RCC 7860 (cell line): ENCODE results near the gene DERA.
A peak's percentile ranks its signal among the peaks of the same experiment; 100 is the strongest.
"Not testable (repeated sequence)": the region's sequence is repeated elsewhere in the genome, so short reads cannot be mapped to it uniquely, and the experiment has no call there.

Source experiments
- DNase-seq: peaks from one replicate; pipeline ENCODE4 v3.0.0-alpha.2; 2015; ENCODE audit warnings: low spot score
- FAIRE-seq: peaks from 2 replicates; lab custom pipeline; 2012; peaks lifted over from hg19 to GRCh38; lab: Jason Lieb, UNC

DERA gene

DNA sequence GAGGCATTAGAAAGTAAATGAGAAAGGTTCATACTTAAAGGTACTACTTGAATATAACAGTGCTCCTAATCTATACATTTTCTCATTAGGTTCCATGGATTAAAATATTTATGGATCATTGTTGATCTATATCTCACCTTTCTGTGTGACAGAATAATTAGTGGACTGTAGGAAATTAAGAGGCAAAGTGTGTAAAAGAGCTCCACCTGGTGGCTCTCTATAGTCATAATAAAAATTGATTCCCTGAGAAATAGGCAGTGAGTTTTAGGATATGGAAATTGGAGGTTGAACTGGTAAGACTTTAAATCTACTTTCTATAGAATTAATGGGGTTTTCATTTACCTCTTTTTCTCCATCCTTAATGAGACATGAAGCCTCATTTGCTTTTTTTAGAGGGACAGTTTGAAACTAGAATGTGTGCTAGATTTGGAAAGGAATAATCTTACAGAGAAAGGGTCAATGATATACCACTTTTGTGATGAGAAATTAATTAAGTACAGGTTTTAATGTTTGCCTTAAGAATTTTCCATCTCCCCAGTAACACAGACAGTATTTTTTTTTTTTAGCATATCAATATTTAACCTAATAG is 11.8 kb upstream of the DERA start:
- FAIRE-seq, result peak; percentile 57
- DNase-seq, result no peak

GRCh38 chr12:15904378-15904920 is 6.7 kb upstream of the DERA start:
- FAIRE-seq (no peak), DNase-seq (no peak)

- DNase-seq (no peak), FAIRE-seq (no peak)
Observed at GRCh38 chr12:15910468-15910863, 666 bp upstream of the DERA start.

DNA sequence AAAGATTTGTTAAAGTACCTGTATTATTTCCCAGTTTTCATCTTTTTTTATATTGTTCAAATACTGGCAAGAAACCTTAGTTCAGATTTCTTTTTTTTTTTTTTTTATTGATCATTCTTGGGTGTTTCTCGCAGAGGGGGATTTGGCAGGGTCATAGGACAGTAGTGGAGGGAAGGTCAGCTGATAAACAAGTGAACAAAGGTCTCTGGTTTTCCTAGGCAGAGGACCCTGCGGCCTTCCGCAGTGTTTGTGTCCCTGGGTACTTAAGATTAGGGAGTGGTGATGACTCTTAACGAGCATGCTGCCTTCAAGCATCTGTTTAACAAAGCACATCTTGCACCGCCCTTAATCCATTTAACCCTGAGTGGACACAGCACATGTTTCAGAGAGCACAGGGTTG is 799 bp downstream of the DERA start:
- not testable (repeated sequence) for FAIRE-seq, DNase-seq

- not testable (repeated sequence) for FAIRE-seq
Observed at GRCh38 chr12:15914131-15914530, 3.0 kb downstream of the DERA start.

DNA sequence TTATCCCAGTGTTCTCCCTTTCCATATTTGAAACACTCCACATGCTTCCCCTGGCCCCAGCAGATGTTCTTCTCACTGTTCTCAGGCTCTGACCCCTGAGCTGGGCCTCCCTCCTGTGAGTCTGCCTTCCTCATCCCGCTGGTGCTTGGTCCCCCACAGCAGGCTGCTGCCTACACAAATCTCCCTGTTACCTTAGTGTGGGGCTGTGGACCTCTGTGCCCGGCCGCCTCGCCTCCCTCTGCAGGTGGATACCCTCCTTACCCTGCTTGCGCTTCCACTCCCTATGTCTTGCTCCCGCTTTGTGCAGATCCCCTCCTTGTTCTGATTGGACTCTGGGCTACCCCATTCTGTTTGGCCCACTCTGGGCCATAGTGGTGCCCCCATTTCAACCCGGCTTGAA is 6.9 kb downstream of the DERA start:
- FAIRE-seq (no peak), DNase-seq (no peak)

More at GRCh38 chr12:15914131-15914530, 3.0 kb downstream of the DERA start:
- not testable (repeated sequence) for DNase-seq

- DNase-seq (no peak), FAIRE-seq (no peak)
Observed at GRCh38 chr12:15919418-15919817, 8.3 kb downstream of the DERA start.

DNA sequence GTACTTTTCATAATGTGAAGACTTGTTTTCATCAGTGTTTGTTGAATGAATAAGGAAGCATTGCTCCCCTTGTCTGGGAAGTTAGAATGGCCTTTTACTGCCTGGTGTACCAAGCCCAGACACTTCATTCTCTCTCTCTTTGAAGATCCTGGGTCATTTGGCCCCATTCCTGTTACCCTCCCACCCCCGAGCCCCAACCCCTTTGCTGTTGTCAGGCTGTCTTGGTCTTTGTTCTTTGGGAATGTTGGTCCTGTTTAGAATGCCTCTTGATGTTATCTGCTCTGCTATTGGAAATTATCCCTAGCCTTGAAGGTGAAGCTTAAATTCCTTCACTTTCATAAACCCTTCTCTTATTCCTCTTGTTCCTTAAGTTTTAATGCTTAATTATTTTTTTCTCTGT is 13.8 kb downstream of the DERA start:
- FAIRE-seq (no peak), DNase-seq (no peak)

GRCh38 chr12:15928346-15928745 is 17.2 kb downstream of the DERA start:
- DNase-seq (peak; percentile 76), FAIRE-seq (peak; percentile 74)

DNA sequence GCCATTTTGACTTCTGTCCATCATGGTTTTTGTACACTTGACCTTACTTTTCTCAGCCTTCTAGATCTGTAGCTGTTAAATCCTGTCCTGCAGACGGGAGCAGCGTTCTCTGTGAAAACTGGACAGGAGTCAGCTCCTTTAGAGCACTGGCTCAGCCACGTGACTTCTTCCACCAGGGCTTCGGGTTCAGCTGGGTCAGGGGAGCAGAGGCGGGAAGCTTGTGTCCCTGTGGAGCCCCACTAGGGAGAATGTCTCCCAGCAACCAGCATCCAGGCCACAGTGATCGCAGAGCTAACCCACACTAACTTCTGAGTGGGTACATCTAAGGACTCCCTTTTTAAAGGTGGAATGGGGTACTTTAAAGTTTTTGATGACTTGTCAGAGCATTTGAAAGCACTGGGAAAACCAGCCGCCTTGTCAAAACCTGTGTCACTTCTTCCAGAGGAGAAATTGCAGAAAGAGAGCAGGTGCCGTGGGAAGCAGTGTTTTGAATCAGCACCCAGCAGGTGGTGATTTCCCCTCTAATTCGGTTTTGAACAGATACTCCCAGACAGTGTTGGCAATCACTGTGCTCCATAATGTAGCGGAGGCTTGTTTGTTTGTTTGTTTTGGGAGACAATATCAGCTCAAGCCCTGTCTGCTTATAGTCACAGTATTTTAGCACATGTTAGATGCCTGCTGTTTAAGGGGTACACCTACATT is 17.9 kb downstream of the DERA start:
- DNase-seq (no peak), FAIRE-seq (no peak)

DNA sequence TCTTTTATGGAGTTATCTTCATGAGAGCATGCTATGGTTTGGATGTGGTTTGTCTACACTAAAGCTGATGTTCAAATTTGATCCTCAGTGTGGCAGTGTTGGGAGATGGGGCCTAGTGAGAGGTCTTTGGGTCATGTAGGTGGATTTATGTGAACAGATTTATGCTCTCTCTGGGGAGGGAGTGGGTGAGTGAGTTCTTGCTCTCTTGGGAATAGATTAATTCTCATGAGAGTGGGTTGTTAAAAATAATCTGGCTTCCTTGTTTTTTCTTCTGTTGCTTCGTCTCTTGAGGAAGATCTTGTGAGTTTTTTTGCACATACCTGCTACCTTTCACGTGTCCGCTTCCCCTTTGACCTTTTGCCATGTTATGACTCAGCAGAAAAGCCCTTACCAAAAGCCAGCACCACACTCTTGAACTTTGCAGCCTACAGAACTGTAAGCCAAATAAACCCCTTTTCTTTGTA is 20.5 kb downstream of the DERA start:
- no peak for FAIRE-seq
- DNase-seq, result no peak

GRCh38 chr12:15932327-15932726 is 21.2 kb downstream of the DERA start:
- DNase-seq (no peak), FAIRE-seq (no peak)

DNA sequence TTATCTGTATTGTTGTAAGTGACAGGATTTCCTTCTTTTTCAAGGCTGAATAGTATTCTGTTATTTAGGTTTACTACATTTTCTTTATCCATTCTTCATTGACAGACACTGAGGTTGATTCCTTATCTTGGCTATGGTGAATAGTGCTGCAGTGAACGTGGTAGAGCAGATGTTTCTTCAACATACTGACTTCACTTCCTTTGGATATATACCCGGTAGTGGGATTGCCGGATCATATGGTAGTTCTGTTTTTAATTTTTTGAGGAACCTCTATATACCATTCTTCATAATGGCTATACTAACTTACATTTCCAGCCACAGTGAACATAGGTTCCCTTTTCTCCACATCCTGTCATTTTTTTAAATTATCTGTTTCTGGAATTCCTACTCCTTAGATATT is 21.8 kb downstream of the DERA start:
- FAIRE-seq, result no peak
- no peak for DNase-seq

DNA sequence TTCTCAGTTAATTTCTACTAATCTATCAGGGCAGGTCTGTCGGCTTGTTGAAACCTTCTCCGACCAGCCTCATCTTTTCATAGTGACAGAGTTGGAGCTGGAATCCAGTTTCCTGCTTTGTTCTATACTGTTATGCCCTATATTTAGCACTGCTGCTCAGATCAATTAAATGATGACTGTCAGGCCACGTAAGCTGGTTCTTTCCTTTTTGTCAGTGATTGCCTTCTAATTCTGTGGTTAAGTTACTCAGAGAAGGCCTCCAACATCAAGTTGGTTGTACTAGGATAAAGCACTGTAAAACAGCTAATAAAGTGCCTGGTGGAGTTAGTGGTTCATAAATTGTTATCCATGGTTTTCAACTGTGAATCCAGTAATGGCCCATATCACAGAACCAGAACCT is 22.6 kb downstream of the DERA start:
- no peak for FAIRE-seq
- DNase-seq, result no peak

DNA sequence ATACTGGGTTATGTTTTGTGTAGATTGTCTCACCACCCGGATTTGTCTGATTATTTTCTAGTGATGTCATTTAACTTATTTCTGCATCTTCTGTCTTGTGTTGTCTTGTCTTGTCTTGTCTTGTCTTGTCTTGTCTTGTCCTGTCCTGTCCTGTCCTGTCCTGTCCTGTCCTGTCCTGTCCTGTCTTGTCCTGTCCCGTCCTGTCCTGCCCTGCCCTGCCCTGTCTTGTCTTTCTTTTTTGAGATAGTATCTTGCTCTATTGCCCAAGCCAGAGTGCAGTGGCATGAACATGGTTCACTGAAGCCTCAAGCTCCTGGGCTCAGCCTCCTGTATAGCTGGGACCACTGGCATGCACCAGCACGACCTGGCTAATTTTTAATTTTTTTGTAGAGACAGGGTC is 25.6 kb downstream of the DERA start:
- FAIRE-seq (no peak), DNase-seq (no peak)

DNA sequence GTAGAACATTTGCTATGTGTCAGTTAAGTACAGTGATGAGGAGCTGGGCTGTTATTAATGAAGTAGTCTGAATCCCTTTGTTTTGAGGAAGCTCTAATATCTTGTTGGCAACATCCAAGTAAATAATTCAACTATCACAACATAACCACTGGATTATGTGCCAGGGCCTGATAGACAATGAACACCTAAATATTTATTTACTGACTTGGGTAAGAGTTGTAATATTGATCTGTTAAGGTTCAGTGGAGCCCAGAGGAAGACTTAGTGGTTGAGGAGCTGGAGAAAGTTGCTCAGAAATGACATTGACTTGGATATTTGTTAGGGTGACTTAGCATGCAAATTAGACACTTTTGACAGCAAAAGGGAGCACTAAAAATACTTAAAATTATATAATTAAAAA is 26.8 kb downstream of the DERA start:
- FAIRE-seq (no peak), DNase-seq (no peak)

- DNase-seq, result no peak
- no peak for FAIRE-seq
Observed at GRCh38 chr12:15939111-15939510, 28.0 kb downstream of the DERA start.

GRCh38 chr12:15942475-15942874 is 31.3 kb downstream of the DERA start:
- DNase-seq, result no peak
- no peak for FAIRE-seq

- not testable (repeated sequence) for FAIRE-seq, DNase-seq
Observed at GRCh38 chr12:15943519-15943918, 32.4 kb downstream of the DERA start.

DNA sequence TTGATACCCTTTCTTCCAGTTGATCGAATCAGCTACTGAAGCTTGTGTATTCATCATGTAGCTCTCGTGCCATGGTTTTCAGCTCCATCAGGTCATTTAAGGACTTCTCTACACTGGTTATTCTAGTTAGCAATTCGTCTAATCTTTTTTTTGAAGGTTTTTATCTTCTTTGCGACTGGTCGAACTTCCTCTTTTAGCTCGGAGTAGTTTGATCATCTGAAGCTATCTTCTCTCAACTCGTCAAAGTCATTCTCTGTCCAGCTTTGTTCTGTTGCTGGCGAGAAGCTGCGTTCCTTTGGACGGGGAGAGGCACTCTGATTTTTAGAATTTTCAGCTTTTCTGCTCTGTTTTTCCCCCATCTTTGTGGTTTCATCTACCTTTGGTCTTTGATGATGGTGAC is 37.3 kb downstream of the DERA start:
- FAIRE-seq, result not testable (repeated sequence)

GRCh38 chr12:15955281-15955680 is 44.1 kb downstream of the DERA start:
- no peak for FAIRE-seq

More for the DNA sequence above, 37.3 kb downstream of the DERA start:
- DNase-seq, result not testable (repeated sequence)

DNA sequence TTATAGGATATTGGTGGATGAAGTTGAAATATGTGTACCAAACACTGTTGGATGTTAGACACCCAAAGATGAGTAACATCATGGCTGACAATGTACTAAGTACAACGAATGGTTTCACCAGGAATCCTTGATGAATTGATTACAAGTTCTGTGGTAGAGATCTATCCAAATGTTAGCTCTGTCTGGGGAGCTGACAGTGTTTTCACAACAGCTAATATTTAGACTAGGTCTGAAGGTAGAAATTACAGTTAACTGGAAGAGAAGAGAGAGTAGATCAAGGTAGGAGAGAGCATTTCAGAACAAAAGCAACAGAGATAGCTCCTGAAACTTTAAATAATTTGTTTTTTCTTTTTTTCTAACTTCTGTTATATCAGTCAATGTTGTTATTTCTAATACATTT is 44.9 kb downstream of the DERA start:
- FAIRE-seq (peak; percentile 34), DNase-seq (no peak)

More at GRCh38 chr12:15955281-15955680, 44.1 kb downstream of the DERA start:
- DNase-seq, result no peak
